HTERT RPE-1 (cell line): ENCODE results near the gene PDZD4.

Source experiments
- in situ Hi-C: fragments of 300-500 bp; cut with MboI; formaldehyde crosslinking; loops from 4 replicates; pipeline ENCODE4 v1.14.3; 2020; ENCODE audit warnings: low sequenced_read_pairs

The PDZD4 gene

GRCh38 chrX:153761863-153762262, 68.5 kb downstream of the PDZD4 start:
- in situ Hi-C loops: no loop called here

DNA sequence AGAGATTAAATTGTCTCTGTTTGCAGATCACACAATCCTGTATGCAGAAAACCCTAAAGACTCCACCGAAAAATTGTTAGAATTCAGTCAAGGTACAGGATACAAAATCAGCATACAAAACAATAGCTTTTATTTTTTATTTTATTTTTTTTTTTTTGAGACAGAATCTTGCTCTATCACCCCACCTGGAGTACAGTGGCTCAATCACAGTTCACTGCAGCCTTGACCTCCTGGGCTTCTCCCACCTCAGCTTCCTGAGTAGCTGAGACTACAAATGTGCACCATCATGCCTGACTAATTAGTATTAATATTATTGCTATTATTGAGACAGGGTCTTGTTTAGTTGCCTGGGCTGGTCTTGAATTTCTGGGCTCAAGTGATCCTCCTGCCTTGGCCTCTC, 75.2 kb downstream of the PDZD4 start:
- in situ Hi-C loops: no loop called here
